ENCODE results near the gene KIF2B. TPM values are rescaled to one million over a fixed set of nuclear protein-coding genes. Genes with fewer than 3 reads are reported as not detected.

The KIF2B gene, protein sequence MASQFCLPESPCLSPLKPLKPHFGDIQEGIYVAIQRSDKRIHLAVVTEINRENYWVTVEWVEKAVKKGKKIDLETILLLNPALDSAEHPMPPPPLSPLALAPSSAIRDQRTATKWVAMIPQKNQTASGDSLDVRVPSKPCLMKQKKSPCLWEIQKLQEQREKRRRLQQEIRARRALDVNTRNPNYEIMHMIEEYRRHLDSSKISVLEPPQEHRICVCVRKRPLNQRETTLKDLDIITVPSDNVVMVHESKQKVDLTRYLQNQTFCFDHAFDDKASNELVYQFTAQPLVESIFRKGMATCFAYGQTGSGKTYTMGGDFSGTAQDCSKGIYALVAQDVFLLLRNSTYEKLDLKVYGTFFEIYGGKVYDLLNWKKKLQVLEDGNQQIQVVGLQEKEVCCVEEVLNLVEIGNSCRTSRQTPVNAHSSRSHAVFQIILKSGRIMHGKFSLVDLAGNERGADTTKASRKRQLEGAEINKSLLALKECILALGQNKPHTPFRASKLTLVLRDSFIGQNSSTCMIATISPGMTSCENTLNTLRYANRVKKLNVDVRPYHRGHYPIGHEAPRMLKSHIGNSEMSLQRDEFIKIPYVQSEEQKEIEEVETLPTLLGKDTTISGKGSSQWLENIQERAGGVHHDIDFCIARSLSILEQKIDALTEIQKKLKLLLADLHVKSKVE
- not detected for total RNA-seq

DNA sequence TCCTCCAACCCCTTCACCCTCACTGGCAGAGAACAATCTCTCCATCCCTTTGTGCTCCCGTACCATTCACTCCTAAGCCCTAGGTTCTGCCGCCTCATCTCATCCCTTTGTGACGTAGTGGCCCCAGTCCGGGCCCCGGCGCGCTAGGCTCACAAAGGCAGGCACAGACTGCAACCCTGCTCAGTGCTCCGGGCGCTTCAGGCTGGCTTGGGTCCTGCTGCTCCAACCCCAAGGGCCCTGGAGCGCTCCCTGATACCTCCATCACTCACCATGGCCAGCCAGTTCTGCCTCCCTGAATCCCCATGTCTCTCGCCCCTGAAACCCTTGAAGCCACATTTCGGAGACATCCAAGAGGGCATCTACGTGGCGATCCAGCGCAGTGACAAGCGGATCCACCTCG, at the start of gene KIF2B:
TSS of gene KIF2B (plus strand) at position 164 of the 400 bp plus-strand sequence. CDS start at position 271, 107 bp downstream.
- ATAC-seq (replicated peaks), result no peak
- H3K9me3 Mint-ChIP-seq, result peaks cover 17% of the 10 kb centered on the region
- H3K4me1 Mint-ChIP-seq, result no peaks in the 10 kb centered on the region
- no peaks in the 10 kb centered on the region for H3K27me3 Mint-ChIP-seq
- H3K36me3 Mint-ChIP-seq (ENCODE audit: low read depth), result no peaks in the 10 kb centered on the region
- no peak within 1 kb of the TSS for H3K27ac Mint-ChIP-seq
- no peak within 1 kb of the TSS for H3K4me3 Mint-ChIP-seq

DNA sequence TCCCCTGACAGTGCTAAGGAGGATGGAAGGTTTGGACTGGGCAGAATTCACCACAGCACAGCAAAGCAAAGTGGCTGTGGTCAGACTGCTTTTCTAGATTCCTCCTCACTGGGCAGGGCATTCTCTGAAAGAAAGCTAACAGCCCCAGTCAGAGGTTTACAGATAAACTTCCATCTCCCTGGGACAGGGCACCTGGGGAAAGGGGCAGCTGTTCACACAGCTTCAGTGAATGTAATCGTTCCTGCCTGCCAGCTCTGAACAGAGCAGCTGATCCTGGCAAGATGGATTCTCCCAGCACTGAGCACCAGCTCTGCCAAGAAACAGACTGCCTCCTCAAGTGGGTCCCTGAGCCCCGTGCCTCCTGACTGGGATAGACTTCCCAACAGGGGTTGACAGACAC, 42.4 kb upstream of the KIF2B start:
- H3K9me3 Mint-ChIP-seq, result peaks cover 10% of the 10 kb centered on the region
- H3K36me3 Mint-ChIP-seq (ENCODE audit: low read depth), result no peaks in the 10 kb centered on the region
- no peaks in the 10 kb centered on the region for H3K27me3 Mint-ChIP-seq
- H3K4me3 Mint-ChIP-seq, result no peak overlapping the region
- no peaks in the 10 kb centered on the region for H3K4me1 Mint-ChIP-seq
- ATAC-seq (replicated peaks), result no peak
- no peak overlapping the region for H3K27ac Mint-ChIP-seq

DNA sequence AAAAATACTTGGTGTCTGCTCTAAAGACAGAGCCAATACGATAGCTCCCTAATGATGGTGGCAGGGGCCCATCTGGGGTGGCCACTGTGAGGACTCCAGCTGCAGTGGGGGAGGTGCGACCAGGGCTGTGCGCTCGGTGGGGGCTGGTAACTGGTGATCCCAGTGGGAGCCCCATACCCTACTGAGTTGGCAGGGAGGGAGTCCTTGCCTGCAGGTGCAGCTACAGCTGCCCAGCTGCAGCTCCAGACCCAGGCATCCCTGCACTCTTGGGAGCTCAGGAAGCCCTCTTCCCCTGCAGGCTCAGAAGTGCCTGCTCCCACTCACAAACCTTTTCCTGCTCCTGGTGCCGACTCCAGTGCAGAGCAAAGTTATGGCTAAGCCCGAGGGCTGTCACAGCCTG, 31.2 kb upstream of the KIF2B start:
- peaks cover 5% of the 10 kb centered on the region for H3K9me3 Mint-ChIP-seq
- no peaks in the 10 kb centered on the region for H3K27me3 Mint-ChIP-seq
- no peak overlapping the region for H3K27ac Mint-ChIP-seq
- H3K4me1 Mint-ChIP-seq, result no peaks in the 10 kb centered on the region
- no peak for ATAC-seq (replicated peaks)
- no peaks in the 10 kb centered on the region for H3K36me3 Mint-ChIP-seq (ENCODE audit: low read depth)
- no peak overlapping the region for H3K4me3 Mint-ChIP-seq

DNA sequence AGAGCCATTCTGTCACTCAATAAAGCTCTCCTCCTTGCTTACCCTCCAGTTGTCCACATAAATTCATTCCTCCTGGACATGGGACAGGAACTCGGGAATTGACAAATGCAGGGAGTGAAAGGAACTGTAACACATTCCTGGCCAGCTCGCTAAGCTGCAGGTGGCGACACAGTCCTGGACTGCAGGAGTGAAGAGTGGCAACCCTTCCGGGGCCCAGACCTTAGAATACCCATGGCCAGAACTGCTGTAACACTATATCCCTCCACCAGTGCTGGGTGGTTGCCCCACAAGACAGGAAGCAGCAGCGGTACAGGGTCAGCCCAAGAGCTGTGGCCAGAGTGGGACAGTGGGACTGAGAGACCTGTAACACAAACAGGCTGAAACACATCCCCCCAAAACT, 30.3 kb upstream of the KIF2B start:
- Mint-ChIP-seq H3K27me3 (no peaks in the 10 kb centered on the region), H3K9me3 (peaks cover 5% of the 10 kb centered on the region), H3K4me1 (no peaks in the 10 kb centered on the region), H3K36me3 (ENCODE audit: low read depth) (no peaks in the 10 kb centered on the region), H3K4me3 (no peak overlapping the region), H3K27ac (no peak overlapping the region)
- no peak for ATAC-seq (replicated peaks)

DNA sequence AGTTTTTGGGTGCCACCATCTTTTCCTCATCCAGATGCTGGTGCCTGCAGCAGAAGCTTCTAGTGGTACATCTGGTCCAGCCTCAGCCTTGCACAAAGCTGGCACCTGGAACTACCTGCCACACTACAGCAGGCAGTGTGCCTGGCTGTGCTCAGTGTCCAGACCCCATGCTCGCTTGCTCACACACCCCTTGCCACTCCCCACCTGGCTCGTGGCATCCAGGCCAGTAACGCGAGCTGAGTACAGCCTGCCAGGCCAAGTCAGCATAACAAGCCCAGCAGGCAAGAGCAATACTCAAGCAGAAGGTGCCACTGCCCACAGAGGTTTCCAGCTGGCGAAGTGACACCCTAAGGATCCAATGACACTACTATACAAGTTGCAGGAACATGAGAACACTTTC, 29.7 kb upstream of the KIF2B start:
- Mint-ChIP-seq H3K27me3 (no peaks in the 10 kb centered on the region), H3K27ac (no peak overlapping the region)
- ATAC-seq (replicated peaks), result no peak

GRCh38 chr17:53794875-53795274, 27.9 kb upstream of the KIF2B start:
- H3K9me3 Mint-ChIP-seq, result peaks cover 5% of the 10 kb centered on the region
- ATAC-seq (replicated peaks), result no peak
- no peaks in the 10 kb centered on the region for H3K36me3 Mint-ChIP-seq (ENCODE audit: low read depth)
- no peak overlapping the region for H3K27ac Mint-ChIP-seq
- no peaks in the 10 kb centered on the region for H3K4me1 Mint-ChIP-seq
- H3K4me3 Mint-ChIP-seq, result no peak overlapping the region
- no peaks in the 10 kb centered on the region for H3K27me3 Mint-ChIP-seq

More for the DNA sequence above, 29.7 kb upstream of the KIF2B start:
- no peak overlapping the region for H3K4me3 Mint-ChIP-seq
- no peaks in the 10 kb centered on the region for H3K36me3 Mint-ChIP-seq (ENCODE audit: low read depth)
- peaks cover 5% of the 10 kb centered on the region for H3K9me3 Mint-ChIP-seq
- no peaks in the 10 kb centered on the region for H3K4me1 Mint-ChIP-seq

DNA sequence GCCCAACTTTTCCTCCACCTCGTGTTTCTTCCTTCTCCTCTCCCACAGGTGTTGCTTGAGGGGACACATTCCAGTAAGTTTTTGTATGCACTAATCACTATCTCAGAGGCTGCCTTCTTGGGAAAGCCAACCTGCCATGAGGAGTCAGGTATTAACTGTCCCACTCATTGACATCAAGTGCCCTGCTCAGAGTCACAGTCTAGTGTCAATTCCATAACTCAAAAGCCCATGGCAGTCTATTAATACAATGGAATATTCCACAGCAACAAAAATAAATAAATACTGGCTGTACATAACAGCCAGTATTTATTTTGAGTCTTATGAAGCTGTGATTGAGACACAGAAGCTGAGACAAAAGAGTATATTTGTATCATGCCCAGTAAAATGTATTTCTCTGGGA, 26.1 kb upstream of the KIF2B start:
- H3K4me1 Mint-ChIP-seq, result no peaks in the 10 kb centered on the region
- no peak for ATAC-seq (replicated peaks)
- no peak overlapping the region for H3K4me3 Mint-ChIP-seq
- H3K36me3 Mint-ChIP-seq (ENCODE audit: low read depth), result no peaks in the 10 kb centered on the region
- no peak overlapping the region for H3K27ac Mint-ChIP-seq
- H3K27me3 Mint-ChIP-seq, result no peaks in the 10 kb centered on the region
- peaks cover 5% of the 10 kb centered on the region for H3K9me3 Mint-ChIP-seq

DNA sequence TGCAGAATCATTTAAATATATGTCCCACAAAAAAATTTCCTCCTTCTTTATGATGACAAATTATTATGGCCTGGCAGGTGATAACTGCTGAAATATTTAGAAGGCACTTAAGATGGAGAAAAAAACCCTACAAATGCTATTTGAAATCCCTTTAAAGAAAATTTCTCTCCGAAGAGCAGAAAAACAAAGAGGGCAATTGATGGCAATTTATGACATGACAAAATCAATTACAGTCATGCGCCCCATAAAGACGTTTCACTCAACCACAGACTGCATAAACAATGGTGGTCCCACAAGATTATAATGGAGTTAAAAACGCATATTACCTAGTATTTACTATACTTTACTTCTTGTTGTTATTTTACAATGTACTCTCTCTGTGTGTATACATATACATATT, 25.2 kb upstream of the KIF2B start:
- no peaks in the 10 kb centered on the region for H3K4me1 Mint-ChIP-seq
- no peak for ATAC-seq (replicated peaks)
- no peaks in the 10 kb centered on the region for H3K27me3 Mint-ChIP-seq

GRCh38 chr17:53804437-53804836, 18.3 kb upstream of the KIF2B start:
- ATAC-seq (replicated peaks), result no peak

More for the DNA sequence above, 25.2 kb upstream of the KIF2B start:
- Mint-ChIP-seq H3K4me3 (no peak overlapping the region), H3K36me3 (ENCODE audit: low read depth) (no peaks in the 10 kb centered on the region), H3K27ac (no peak overlapping the region), H3K9me3 (peaks cover 5% of the 10 kb centered on the region)

GRCh38 chr17:53806473-53806872, 16.3 kb upstream of the KIF2B start:
- no peaks in the 10 kb centered on the region for H3K4me1 Mint-ChIP-seq
- no peak overlapping the region for H3K4me3 Mint-ChIP-seq
- H3K27me3 Mint-ChIP-seq, result no peaks in the 10 kb centered on the region
- H3K27ac Mint-ChIP-seq, result no peak overlapping the region
- no peaks in the 10 kb centered on the region for H3K9me3 Mint-ChIP-seq
- no peaks in the 10 kb centered on the region for H3K36me3 Mint-ChIP-seq (ENCODE audit: low read depth)
- ATAC-seq (replicated peaks), result no peak

More at GRCh38 chr17:53804437-53804836, 18.3 kb upstream of the KIF2B start:
- Mint-ChIP-seq H3K9me3 (no peaks in the 10 kb centered on the region), H3K36me3 (ENCODE audit: low read depth) (no peaks in the 10 kb centered on the region), H3K4me1 (no peaks in the 10 kb centered on the region), H3K4me3 (no peak overlapping the region), H3K27ac (no peak overlapping the region), H3K27me3 (no peaks in the 10 kb centered on the region)

DNA sequence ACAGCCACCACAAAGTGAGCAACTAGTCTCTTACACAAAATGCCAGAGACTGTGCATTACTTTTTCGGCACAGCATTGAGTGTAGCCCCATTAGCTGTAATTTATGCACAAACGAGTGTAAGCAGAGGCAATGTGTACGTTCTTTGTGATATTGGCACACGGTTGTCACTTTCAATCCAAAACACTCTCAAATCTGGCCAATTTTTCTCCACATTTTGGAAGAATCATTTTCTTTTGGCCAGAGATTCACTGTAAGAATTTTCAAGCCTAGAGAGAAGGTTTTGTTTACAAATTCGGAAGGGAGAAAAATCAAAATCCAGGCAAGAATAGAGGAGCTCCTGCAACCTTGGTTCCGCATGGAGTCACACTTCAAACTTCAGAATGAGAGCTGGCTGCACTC, 15.4 kb upstream of the KIF2B start:
- Mint-ChIP-seq H3K4me1 (no peaks in the 10 kb centered on the region), H3K4me3 (no peak overlapping the region), H3K9me3 (no peaks in the 10 kb centered on the region), H3K27me3 (no peaks in the 10 kb centered on the region), H3K36me3 (ENCODE audit: low read depth) (no peaks in the 10 kb centered on the region), H3K27ac (no peak overlapping the region)
- no peak for ATAC-seq (replicated peaks)

DNA sequence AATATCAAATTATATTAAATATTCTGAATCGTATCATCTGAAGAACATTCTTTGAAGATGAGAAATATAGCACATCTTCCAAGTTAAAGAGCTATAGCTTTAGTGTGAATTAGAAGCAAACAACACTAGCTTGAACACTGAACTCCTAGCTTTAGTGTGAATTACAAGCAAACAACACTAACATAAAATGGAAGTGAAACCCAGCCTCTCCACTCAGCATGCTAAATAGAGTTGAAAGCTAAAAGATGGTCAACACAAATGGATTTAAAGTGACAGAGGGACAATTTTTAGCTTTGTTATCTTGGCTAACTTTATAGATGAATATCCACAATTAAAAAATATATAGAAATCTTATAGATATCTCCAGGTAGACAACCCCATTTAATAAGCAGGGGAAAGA, 4.5 kb upstream of the KIF2B start:
- Mint-ChIP-seq H3K27me3 (no peaks in the 10 kb centered on the region), H3K9me3 (peaks cover 8% of the 10 kb centered on the region), H3K4me1 (no peaks in the 10 kb centered on the region), H3K27ac (no peak overlapping the region), H3K36me3 (ENCODE audit: low read depth) (no peaks in the 10 kb centered on the region), H3K4me3 (no peak overlapping the region)
- ATAC-seq (replicated peaks), result no peak

DNA sequence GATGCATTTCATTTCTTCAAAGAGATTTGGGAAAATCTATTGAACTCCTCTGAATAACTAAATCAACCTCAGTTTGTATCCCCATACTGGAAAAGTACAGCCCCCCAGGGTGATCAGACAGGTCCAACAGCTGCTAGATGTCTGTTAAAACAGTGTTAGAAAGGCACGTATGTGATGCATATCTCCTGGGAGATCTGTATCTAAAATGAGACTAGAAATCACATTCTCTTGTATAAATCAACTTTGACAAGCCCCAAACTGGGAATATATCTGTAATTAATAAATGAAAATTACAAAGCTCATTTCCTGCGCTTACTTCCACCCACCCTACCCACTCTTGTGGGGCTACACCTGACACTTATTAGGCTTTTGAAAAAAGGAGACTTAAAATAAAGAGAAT, 3.8 kb upstream of the KIF2B start:
- ATAC-seq (replicated peaks), result no peak
- H3K4me1 Mint-ChIP-seq, result no peaks in the 10 kb centered on the region
- peaks cover 8% of the 10 kb centered on the region for H3K9me3 Mint-ChIP-seq
- H3K4me3 Mint-ChIP-seq, result no peak overlapping the region
- no peak overlapping the region for H3K27ac Mint-ChIP-seq
- H3K27me3 Mint-ChIP-seq, result no peaks in the 10 kb centered on the region
- no peaks in the 10 kb centered on the region for H3K36me3 Mint-ChIP-seq (ENCODE audit: low read depth)

- Mint-ChIP-seq H3K4me1 (no peaks in the 10 kb centered on the region), H3K36me3 (ENCODE audit: low read depth) (no peaks in the 10 kb centered on the region), H3K9me3 (peaks cover 14% of the 10 kb centered on the region), H3K27me3 (no peaks in the 10 kb centered on the region), H3K27ac (no peak overlapping the region), H3K4me3 (no peak overlapping the region)
- no peak for ATAC-seq (replicated peaks)
Observed at GRCh38 chr17:53819956-53820355, 2.8 kb upstream of the KIF2B start.

- Mint-ChIP-seq H3K4me1 (no peaks in the 10 kb centered on the region), H3K27me3 (no peaks in the 10 kb centered on the region), H3K9me3 (peaks cover 17% of the 10 kb centered on the region), H3K27ac (no peak overlapping the region), H3K36me3 (ENCODE audit: low read depth) (no peaks in the 10 kb centered on the region), H3K4me3 (no peak overlapping the region)
- no peak for ATAC-seq (replicated peaks)
Observed at GRCh38 chr17:53823341-53824050, 769 bp downstream of the KIF2B start.

Data from activated T-helper 17 cell treated with anti-CD3 and anti-CD28 coated beads, Interleukin-2, amount 50 U/mL, for 72 hours (primary cell).